Stimulated activated CD4-positive, alpha-beta T cell treated with anti-CD3 and anti-CD28 coated beads, Interleukin-12 subunit alpha, Interleukin-12 subunit beta, amount 100 ng/mL, for 4 hours (primary cell): Measurements from ENCODE around the gene CEP20.
"Not testable (repeated sequence)": the region's sequence is repeated elsewhere in the genome, so short reads cannot be mapped to it uniquely, and the experiment has no call there.

Source experiments
- DNase-seq: peaks from one replicate; pipeline ENCODE4 v3.0.0-alpha.2; 2020

Gene CEP20, protein sequence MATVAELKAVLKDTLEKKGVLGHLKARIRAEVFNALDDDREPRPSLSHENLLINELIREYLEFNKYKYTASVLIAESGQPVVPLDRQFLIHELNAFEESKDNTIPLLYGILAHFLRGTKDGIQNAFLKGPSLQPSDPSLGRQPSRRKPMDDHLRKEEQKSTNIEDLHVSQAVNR

DNA sequence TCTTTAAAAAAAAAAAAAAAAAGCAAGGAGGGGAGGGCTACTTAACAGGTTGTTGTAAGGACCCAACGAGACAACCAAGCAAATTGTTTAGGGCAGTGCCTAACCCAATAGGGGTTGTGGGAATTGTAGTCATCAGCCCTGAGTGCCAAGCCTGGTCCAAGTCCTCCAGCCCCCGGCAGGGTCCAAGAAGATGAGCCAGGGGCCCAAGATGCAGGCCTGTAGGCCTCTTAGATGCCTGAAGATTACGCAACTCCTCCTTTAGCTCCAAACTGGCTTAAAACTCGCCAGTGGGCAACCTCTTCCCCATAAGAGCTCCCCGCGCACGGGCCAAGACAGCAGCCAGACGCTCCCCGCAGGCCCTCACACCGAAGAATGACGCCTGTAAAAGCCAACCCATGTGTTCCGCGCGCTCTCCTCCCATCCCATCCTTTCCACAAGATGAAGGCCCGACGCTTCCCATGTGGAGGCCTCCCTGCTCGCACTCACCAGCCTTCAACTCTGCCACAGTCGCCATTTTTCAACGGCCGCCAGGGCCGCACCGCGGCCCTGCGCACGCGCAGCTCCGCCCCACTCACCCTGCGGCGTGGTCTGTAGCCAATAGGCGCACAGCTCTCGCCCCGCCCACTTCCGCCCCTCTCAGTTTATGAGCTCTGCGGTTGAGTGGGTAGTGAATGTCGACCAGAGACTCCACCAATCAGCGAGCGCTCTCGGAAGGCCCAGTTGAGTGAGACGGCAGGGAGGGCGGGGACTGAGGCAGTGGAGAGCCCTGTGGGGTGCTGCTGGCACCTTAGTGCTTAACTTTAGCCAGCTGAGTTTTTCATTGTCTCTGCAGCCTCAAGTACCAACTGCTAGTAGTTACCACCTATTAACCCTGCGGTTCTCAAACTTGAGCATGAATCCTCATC is at the start of gene CEP20:
Gene CEP20, minus strand, starts transcription at position 532 of the 905 bp plus-strand sequence. Its CDS starts 18 bp downstream, at position 514.
- DNase-seq = peak; percentile 100

DNA sequence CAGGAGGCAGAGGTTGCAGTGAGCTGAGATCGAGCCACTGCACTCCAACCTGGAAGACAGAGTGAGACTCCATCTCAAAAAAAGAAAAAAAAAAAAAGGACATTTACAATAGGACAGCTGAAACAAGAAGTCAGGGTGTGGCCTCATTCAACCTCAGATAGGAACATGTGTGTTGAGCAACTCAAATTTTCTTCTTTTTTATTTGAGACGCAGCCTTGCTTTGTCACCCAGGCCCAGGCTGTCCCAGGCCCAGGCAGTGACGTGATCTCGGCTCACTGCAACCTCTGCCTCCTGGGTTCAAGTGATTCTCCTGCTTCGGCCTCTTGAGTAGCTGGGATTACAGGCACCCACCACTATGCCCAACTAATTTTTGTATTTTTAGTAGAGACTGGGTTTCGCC is 48.4 kb upstream of the CEP20 start:
- DNase-seq = not testable (repeated sequence)

DNA sequence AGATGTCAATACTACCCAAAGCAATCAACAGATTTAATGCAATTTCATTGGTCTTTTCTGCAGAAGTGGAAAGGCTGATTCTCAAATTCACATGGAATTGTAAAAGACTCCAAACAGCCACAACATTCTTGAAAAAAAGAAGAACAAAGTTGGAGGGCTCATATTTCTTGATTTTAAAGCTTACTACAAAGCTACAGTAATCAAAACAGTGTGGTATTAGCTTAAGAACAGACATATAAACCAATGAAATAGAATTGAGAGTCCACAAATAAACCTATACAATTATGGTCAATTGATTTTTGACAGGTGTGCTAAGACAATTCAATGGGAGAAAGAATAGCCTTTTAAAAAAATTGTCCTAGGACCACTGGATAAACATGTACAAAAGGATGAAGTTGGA is 46.6 kb upstream of the CEP20 start:
- no peak for DNase-seq

DNA sequence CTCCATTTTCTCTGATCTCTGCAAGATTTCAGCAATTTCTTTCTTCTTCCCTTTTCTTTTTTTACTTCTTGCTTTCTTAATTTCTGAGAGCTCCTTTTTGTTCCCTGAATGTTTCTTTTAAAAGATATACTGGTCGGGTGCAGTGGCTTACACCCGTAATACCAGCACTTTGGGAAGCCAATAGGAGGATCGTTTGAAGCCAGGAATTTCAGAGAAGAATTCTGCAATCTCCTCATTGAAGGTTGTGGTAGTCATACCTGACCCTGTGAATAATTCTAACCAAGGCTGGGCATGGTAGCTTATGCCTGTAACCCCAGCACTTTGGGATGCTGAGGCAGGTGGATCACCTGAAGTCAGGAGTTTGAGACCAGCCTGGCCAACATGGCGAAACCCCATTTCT is 45.4 kb upstream of the CEP20 start:
- no peak for DNase-seq

DNA sequence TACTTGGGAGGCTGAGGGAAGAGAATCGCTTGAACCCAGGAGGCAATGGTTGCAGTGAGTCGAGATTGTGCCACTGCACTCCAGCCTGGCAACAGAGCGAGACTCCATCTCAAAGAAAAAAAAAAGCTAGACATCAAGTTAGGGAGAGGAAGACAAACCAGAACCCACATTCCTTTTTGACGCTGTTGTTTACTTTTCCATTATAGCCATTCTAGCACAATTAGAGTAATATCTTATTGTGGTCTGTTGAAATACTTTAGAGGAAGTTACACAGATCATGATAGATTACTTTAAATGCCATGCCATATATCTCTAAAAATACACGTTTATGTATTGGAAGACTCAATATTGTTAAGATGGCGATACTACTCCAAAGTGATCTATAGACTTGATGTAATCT is 44.5 kb upstream of the CEP20 start:
- no peak for DNase-seq

DNA sequence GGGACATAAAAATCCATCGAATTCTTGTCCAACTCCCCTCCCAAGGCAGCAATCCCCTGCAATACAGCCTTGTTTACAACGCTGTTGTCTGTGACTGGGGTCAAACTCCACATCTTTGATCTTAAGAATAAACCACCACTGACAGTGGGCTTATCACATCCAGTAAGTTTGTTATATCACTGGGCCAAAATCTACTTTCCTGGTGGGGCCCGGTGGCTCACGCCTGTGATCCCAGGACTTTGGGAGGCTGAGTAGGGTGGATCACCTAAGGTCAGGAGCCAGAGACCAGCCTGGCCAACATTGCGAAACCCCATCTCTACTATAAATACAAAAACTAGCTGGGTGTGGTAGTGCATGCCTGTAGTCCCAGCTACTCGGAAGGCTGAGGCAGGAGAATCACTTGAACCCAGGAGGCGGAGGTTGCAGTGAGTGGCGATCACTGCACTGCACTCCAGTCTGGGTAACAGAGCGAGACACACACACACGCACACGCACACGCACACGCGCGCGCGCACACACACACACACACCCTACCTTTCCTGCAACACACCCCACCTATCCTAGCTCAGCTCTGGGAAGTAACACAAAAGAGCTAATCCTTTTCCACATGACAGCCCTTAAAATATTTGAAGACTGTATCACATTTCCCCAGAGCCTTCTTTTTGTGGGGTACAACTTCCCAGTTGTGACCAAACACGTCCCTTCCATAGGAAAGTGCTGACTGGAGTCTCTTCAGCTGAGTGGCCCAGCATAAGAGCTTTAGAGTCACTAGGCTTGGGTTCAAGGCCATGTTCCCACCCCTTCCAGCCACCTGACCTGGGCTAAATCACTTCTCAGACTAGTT is 40.1 kb upstream of the CEP20 start:
- no peak for DNase-seq

DNA sequence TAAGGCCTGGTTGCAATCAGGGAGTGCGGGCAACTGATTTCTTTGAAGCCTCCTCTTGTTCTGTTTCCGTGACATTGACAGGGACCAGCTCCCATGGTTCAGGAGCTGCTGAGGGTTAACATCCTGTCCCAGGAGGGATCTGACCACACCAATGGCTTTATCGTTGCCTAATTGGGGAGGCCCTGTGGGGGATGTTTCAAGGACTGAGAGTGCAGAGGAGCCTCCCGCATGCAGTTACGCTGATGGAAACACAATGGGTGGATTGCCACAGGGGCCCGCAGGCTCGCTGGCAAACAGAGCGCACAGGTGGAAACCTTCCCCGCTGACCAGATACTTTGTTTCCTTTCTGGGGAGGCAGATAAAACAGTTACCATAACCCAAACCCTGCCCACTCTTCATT is 37.2 kb upstream of the CEP20 start:
- DNase-seq = no peak

DNA sequence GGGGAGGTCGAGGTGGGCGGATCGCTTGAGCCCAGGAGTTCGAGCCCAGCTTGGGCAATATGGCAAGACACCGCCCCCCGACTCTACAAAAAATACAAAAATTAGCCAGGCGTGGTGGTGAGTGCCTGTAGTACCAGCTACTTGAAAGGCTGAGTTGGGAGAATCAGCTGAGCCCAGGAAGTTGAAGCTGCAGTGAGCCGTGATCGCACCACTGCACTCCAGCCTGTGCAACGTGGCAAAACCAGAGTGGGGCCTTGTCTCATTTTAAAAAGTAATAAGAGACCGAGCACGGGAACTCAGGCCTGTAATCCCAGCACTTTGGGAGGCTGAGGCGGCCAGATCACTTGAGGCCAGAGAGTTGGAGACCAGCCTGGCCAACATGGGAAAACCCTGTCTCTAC is 36.6 kb upstream of the CEP20 start:
- DNase-seq = no peak

DNA sequence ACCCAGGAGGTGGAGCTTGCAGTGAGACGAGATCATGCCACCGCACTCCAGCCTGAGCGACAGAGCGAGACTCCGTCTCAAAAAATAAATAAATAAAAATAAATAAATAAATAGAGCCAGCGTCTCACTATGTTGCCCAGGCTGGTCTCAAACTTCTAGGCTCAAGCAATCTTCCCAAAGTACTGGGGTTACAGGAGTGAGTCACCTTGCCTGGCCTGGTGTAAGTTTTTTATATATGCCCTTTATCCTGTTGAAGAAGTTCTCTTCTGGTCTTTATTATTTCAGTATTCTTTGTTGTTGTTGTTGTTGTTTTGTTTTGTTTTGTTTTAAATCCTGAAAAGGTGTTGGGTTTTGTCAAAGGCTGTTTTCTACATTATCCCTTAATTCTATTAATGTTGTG is 30.9 kb upstream of the CEP20 start:
- no peak for DNase-seq

DNA sequence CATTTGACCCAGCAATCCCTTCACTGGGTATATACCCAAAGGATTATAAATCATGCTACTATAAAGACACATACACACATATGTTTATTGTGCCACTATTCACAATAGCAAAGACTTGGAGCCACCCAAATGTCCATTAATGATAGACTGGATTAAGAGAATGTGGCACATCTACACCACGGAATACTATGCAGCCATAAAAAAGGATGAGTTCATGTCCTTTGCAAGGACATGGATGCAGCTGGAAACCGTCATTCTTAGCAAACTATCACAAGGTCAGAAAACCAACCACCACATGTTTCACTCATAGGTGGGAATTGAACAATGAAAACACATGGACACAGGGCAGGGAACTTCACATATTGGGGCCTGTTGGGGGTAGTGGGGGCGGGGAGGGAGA is 29.9 kb upstream of the CEP20 start:
- not testable (repeated sequence) for DNase-seq

DNA sequence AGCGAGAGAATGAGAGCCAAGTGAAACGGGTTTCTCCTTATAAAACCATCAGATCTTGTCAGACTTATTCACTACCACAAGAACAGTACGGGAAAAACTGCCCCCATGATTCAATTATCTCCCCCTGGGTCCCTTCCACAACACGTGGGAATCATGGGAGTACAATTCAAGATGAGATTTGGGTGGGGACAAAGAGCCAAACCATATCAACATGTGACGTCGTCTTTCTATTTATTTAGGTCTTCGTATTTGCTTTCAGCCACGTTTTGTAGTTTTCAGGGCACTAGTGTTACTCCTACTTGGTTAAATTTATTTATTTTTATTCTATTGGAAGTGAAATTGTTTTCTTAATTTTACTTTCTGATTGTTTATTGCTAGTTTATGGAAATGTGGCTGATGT is 27.9 kb upstream of the CEP20 start:
- DNase-seq = no peak

DNA sequence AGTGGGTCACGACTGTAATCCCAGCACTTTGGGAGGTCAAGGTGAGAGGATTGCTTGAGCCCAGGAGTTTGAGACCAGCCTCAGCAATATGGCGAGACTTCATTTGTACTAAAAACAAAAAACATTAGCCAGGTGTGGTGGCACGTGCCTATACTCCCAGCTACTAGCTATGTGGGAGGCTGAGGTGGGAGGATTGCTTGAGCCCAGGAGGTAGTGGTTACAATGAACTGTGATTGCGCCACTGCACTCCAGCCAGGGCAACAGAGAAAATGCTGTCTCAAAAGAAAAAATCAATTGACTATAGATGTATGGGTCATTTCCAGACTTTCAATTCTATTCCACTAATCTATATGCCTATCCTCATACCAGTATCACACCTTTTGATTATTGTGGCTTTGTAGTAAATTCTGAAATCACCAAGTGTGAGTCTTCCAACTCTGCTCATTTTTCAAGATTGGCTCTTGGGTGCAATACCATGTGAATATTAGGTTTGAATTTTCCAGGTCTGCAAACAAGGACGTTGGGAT is 27.2 kb upstream of the CEP20 start:
- no peak for DNase-seq

DNA sequence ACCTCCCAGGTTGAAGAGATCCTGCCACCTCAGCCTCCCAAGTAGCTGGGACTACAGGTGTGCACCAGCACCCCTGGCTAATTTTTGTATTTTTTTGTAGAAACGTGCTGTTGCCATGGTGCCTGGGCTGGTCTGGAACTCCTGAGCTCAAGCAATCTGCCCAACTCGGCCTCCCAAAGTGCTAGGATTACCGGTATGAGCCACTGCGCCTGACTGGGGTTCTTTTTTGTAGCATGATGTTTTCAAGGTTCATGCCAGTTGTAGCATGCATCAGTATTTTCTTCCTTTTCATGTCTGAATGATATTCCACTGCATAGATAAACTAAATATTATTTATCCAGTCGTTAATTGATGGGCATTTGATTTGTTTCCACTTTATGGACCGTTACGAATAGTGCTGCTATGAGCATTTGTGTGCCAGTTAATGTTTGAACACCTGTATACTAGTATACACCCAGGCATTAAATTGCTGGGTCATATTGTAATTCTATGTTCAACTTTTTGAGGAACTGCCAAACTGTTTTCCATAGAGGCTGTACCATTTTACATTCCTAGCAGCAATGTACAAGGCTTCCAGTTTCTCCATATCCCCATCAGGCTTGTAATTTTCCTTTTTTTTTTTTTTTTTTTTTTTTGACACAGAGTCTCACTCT is 24.8 kb upstream of the CEP20 start:
- DNase-seq = no peak

DNA sequence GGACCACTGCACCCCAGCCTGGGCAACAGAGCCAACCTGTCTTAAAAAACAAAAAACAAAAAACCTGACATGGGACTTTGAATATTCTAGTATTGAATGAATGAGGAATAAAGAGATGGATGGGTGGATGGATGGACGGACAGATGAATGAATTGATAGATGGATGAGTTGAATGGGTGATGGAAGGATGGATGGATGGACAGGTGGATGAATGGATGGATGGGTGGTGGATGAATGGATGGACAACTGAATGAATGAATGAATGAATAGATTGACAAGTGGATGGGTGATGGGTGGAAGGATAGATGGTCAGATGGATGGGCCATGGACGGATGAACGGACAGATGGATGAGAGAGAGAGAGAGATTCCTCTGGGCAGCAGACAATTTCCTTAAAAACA is 22.8 kb upstream of the CEP20 start:
- DNase-seq = no peak

DNA sequence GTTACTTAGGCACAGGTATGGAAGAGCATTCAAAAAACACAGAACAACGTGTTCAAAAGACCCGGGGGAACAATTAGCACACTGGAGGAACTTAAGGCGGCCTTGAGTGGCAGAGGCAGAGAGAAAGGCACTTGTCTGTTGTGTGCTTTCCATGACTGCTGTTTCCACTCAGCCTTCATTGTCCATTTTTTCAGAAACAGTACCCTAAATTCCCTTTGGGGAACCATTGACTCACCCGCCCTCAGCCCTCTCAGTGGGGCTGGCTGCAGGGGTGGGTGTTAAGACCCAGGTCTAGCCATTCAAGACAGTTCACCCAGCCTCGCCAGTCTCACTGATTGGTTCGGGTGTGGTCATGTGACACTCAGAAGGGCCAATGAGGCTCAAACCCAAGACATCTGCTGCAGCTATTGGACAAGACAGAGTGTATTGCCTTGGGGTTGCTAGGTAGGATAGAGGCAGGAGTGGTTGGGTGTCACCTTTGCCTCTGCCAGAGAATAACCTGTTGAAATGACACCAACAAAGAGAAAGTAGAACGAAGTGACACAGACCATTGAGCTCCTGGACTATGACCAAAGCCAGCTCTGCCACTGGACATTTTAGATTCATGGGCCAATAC is 19.6 kb upstream of the CEP20 start:
- DNase-seq = no peak

DNA sequence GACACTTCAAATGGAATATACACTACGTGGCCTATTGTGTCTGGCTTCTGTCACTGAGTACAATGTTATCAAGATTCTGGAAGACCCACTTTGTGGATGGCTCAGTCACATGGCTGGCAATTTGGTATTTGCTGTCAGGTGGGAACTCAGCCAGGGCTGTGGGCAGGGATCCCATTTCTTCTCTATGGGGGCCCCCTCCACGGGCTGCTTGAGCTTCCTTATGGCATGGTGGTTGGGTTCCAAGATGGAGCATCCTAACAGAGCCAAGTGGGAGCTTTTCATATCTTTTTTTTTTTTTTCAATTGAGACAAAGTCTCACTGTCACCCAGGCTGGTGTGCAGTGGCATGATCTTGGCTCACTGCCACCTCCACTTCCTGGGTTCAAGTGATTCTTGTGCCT is 18.0 kb upstream of the CEP20 start:
- no peak for DNase-seq

DNA sequence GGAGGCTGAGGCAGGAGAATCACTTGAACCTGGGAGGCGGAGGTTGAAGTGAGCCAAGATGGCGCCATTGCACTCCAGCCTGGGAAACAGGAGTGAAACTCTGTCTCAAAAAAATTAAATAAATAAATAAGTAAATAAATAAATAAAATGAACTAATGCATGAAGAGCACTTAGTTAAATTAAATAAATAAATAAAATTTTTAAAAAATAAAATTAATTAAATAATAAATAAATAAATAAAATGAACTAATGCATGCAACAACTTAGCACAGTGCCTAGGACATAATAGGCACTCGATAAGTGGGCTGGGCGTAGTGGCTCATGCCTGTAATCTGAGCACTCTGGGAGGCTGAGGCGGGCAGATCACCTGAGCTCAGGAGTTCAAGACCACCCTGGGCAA is 15.6 kb upstream of the CEP20 start:
- DNase-seq = no peak

DNA sequence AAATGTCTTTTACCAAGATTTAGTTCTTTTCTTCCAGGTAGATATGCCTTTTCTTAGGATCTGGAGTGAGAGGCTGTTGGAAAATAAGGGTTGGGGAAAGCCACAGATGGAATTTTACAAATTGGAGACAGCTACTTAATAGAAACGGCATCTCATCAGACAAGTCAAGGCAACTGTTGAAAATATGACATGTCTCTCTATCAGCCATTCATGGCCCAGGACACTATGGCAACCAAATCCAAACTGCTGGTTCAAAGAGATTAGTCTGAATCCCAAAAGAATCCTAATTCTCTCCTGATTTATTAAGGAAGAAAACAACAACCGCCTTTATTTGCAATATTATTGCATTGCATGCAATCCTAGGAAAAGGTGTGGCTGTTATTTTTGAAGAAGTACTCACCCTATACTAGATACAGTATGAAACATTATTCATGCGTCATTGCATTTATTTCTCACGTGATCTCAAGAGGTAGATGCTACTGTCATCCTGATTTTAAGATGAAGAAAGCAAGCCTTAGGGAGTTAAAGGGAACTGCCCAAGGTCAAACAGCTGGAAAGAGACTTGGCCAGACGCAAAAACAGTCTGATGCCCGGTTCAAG is 12.6 kb upstream of the CEP20 start:
- no peak for DNase-seq

DNA sequence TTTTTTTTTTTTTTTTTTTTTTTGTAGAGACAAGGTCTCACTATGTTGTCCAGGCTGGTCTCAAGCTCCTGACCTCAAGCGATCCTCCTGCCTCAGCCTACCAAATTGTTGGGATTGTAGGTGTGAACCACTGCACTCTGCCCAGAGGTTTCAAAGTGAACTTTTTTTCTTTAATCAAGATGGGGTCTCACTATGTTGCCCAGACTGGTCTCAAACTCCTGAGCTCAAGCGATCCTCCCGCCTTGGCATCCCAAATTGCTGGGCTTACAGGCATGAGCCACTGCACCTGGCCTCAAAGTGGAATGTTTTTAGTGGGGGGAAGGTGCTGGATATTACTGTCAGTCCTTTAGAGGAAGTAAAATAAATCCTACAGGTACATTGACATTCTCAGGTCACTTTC is 12.0 kb upstream of the CEP20 start:
- DNase-seq = no peak

DNA sequence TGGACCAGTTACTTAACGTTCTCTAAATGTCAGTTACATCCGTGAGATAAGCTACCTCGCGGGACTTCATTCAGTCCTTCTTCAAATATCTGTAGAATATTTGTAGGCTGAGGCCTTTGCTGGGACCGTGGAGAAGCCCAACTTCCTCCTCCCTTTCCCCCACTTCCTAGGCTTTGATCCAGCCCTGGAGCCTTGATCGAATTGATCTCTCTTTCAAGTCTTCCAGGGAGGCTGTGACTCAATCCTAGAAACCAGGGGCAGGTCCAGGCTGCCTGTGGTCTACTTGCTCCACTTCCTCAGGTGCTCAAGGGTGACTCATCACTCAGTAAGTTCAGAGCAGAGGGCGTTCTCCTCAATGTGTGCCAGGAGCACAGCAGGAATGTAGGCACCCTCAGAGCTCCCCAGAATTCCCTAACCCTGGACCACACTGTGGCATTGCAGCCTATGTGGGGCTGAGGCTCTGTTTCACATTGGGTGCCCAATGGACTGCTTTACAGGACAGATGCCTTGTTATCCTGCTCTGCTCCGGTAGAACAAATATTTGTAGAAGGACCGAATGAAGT is 11.2 kb upstream of the CEP20 start:
- DNase-seq = no peak

DNA sequence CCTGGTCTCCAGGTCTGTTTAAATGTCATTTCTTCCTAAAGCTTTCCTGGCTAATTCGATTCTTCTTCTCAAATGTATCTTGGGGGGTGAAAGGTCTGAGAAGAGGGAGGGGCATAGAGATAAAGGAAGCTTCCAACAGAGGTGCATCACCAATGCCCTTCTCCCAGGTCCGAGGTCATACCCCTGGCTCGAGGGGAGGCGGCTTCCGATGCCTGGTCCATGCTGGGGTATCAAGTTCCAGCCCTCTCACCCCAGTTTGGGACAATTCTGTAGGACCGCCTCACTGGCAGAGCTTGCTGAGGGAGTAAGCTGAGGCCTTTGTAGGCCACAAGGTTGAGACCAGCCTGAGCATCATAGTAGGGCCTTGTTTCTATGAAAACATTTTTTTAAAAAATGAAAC is 10.3 kb upstream of the CEP20 start:
- no peak for DNase-seq

DNA sequence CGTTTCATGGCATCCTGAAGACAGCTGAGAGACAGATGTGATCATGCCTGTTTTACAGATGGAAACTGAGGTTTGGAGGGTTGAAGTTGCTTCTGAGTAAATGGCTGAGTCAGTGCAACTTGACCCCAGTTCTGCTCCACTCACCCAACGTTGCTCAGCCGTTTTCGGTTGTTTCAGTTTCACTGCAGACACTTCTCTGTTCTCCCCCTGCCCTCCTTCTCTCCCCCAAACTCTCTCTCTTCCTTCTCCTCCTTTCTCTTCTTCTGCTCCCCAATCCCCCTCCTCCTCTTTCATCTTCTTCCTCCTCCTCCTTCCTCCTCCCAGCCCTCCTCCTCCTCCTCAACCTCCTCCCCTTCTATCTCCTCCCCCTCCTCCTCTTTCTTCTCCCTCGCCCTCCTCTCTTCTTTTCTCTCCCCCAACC is 9.4 kb upstream of the CEP20 start:
- peak; percentile 13 for DNase-seq
